NCI-H146 (cell line): Measurements from ENCODE around the gene TLR8.

Source experiments
- DNase-seq: peaks from one replicate; lab custom pipeline; 2025; lab: John Stamatoyannopoulos, UW

TLR8 gene

DNA sequence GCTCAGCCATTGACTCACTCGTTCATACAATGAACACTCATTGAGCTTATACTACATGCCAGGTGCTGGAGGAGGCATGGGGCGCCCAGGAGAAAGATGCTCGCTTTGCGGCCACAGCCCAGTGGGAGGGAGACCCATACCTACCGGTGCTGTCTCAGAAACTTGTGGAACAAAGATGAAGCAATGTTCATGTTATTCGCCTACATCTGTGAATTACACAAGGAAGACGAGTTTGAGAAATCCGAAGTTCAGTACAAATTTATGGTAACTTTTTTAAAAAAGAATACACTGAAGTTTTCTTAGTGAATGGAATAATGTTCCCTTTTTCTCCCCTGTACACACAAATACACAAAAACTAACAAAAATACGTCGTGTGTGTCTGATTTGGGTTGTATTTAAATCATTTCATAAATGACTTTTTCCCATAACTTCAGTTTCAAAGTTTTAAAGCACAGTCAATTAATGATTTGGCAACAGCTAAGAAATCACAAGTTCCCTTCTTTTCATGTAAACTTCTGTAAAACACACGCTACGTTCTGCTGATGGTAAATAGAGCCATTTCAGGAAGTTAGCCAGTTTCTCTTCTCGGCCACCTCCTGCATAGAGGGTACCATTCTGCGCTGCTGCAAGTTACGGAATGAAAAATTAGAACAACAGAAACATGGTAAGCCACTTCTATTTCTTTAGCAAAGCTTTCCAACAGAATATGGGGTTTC, at the start of gene TLR8:
TSS of gene TLR8 (plus strand) at position 575 of the 716 bp plus-strand sequence. CDS start at position 662, 87 bp downstream.
- no peak for DNase-seq

DNA sequence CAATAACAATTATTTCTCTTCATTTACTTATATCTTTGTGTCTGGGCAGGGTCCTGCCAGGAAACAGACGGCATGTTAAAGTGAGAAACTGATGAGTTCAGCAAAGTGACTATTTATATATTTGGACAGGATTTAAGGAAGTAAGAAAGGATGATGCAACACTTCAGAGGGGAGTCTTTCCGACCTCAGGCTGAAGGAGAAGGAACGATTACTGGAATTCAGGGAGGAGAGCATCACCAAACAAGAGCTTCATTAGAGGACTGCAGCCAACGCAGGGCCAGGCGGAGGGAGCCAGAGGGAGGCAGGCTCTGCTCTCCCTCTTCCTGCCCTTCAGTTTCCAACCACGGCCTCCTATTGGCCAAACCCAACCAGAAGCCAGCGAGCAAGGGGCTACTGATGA, 41.1 kb upstream of the TLR8 start:
- DNase-seq, result no peak

DNA sequence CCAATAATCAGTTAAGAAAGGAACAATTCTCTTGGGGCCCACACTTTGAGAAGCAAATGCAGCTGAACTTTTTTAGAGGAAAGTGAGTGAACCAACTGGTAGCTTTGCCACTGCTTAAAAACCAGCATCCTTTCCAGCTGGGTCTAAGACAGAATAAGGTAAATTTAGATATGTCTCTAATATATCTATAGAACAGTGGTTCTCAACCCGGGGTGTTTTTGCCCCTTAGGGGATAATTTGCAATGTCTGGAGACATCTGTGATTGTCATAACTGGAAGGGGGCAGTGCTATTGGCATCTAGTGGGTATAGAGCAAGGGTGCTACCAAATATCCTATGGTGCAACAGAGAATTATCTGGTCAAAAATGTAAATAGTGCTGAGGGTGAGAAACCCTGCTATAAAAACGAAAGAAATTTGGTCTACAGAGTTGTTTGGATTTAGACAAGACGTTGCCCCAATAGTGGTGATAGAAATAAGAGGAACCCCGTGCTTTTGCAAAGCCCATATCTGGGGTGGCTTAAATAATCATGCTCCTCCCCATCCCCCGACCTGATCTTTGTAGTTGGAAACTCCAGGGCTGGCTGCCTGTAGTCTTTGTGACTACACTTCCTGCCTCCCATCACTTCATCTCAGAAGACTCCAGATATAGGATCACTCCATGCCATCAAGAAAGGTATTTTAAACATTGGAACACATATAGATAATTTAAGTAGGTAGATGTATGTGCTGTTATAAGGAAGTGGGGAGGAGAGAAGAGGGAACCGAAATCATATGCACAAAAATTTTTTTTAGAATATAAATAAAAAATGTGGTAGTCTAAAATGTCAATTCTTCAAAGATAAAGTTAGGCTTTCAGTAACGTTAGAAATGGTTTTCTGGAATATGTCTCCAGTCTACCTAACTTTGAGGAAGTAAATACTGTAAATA, 39.7 kb upstream of the TLR8 start, which contains the start of gene TLR7:
TSS of gene TLR7 (plus strand) at position 622 of the 927 bp plus-strand sequence. CDS start 507 bp downstream, outside the sequence.
- no peak for DNase-seq

DNA sequence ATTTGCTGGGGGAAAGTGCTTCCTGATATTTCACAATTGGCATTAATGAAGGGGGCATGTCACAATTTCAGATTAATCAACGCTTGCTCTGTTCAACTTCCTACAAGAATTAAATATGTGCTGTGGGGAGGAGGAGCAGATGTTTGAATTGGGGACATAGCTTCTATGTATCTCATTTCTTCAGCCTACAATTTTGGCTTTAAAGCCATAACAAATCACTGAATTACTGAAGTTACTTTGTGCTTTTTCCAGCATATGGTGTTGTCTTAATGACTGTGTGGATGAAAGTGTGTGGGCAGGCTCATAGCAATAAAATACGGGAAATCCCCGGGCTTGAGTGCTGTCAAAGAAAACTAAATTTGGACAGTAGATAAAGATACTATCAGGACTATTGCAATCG, 38.7 kb upstream of the TLR8 start:
- DNase-seq, result no peak

DNA sequence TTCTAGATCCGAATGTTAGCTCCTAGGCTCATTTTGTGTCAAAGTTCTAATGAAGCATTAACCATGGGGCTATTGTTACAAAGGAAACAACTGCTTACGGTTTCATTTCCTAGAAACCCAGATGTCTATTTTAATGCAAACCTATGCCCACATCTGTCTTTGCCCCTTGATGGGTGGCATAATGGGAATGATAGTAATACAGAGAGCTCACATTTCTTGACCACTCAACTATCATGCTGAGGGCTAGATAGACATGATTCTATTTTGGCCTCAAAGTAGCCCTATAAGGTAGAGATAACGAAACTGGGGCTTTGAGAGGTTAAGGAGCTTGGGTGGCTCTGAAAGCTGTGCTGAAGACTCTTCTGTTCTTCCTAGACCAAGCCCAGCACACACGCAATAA, 37.7 kb upstream of the TLR8 start:
- no peak for DNase-seq

DNA sequence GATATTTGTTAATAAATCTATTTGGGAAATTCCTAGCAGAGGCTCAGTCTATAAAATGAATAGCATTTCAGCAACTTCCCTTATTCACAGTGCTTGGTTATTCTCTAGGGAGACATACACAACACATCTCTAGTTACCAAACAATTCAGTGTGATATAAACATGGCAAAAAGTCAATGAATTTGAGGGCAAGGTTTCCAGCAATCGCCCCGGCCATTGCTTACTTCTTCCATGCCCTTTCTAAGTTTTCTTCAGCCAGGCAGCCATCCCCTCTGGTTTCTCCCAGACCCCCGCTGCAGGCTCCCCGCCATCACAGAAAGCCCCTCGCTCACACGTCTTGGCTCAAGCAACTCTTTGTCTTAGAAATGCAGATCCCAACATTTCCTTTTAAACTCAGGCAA, 35.2 kb upstream of the TLR8 start:
- no peak for DNase-seq

DNA sequence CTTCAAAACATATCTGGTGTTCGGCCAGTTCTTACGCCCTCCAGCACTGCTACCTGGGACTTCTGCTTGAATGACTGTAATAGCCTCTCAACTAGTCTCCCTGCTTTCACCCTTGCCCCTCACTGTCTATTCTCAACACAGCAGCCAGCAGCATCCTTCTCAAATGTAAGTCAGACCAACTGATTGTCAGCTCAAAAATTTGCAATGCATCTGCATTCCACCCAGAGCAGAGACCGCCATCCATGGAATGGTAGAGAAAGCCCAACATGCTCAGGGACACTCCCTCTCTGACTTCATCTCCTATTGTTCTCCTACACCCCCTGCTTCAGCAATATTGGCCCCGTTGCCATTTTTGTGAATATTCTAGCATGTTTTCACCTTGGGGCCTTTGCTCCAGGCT, 33.7 kb upstream of the TLR8 start:
- no peak for DNase-seq

DNA sequence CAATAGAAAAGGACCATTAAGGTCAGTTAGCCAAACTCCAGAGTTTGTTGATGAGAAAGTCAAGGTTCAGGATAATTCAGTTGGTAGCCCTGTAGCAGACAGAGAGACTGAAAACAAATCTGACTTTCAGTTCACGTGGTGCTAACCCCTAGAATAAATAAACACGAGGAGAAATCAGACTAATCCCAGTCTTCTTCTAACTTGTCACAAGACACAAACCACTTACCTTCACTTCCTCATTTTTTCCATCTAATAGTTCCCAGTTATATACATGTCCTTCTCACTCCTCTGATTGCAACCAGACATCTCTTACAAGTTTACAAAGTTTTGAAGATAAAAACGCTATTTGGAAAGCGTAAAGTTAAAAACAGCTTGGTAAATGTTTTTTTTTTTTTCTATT, 31.8 kb upstream of the TLR8 start:
- no peak for DNase-seq

DNA sequence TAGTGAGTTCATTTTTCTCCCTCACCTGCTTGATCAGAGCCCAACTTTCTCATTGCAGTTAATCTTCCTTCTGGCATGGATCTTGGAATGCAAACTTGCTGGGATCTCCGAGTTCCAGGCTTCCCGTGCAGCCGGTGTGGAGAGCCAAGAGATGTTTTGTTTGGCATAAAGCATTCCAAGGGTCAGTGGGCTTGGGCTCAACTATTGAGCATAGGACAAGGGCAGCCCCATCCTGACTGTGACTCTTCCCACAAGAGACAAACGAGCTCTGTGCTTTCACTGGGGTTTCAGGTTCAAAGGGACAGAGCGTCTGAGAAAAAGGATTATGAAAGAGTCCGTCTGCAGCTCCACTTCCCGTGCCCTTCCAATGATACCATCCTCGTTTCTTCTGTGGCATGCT, 29.0 kb upstream of the TLR8 start:
- DNase-seq, result no peak

DNA sequence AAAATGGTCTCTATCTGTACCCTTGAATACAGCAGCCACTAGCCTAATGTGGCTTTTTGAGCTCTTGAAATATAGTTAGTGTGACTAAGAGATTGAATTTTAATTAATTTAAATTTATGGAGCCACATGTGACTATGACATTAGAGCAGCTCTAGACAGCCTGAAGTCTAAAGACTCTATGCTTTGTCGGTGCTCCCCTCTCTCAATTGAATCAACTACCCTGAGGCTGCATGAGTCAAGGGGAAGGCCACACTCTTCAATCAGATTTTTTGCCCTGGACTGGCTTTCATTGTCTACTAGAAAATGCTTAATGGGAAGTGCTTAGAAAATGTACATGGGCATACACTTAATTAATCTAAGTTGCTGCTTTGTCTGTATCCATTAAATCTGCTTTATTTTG, 27.9 kb upstream of the TLR8 start:
- DNase-seq, result no peak

DNA sequence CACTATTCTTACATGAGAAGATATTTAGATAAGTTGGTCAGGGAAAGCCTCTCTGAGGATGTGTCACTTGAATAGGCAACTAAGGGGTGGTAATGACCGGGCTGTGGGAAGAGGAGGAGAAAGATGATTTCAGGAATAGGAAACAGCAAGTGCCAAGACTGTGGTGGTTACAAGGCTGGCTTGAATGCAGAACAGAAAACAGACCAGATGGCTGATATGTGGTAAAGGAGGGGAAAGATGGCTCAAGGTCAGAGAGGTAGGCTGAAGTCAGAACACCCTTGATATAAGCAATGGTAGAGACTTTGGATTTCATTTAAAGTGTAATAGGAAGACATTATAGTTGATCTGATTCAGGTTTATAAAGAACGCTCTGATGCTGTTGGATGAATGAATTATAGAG, 24.5 kb upstream of the TLR8 start:
- DNase-seq, result no peak

DNA sequence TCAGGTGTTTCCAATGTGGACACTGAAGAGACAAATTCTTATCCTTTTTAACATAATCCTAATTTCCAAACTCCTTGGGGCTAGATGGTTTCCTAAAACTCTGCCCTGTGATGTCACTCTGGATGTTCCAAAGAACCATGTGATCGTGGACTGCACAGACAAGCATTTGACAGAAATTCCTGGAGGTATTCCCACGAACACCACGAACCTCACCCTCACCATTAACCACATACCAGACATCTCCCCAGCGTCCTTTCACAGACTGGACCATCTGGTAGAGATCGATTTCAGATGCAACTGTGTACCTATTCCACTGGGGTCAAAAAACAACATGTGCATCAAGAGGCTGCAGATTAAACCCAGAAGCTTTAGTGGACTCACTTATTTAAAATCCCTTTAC, 20.9 kb upstream of the TLR8 start:
- DNase-seq, result no peak

DNA sequence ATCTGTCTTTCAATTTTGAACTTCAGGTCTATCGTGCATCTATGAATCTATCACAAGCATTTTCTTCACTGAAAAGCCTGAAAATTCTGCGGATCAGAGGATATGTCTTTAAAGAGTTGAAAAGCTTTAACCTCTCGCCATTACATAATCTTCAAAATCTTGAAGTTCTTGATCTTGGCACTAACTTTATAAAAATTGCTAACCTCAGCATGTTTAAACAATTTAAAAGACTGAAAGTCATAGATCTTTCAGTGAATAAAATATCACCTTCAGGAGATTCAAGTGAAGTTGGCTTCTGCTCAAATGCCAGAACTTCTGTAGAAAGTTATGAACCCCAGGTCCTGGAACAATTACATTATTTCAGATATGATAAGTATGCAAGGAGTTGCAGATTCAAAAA, 19.9 kb upstream of the TLR8 start:
- DNase-seq, result no peak

DNA sequence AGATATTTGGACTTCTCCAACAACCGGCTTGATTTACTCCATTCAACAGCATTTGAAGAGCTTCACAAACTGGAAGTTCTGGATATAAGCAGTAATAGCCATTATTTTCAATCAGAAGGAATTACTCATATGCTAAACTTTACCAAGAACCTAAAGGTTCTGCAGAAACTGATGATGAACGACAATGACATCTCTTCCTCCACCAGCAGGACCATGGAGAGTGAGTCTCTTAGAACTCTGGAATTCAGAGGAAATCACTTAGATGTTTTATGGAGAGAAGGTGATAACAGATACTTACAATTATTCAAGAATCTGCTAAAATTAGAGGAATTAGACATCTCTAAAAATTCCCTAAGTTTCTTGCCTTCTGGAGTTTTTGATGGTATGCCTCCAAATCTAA, 19.3 kb upstream of the TLR8 start:
- no peak for DNase-seq

DNA sequence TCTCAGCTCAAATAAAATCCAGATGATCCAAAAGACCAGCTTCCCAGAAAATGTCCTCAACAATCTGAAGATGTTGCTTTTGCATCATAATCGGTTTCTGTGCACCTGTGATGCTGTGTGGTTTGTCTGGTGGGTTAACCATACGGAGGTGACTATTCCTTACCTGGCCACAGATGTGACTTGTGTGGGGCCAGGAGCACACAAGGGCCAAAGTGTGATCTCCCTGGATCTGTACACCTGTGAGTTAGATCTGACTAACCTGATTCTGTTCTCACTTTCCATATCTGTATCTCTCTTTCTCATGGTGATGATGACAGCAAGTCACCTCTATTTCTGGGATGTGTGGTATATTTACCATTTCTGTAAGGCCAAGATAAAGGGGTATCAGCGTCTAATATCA, 18.7 kb upstream of the TLR8 start:
- DNase-seq, result no peak

DNA sequence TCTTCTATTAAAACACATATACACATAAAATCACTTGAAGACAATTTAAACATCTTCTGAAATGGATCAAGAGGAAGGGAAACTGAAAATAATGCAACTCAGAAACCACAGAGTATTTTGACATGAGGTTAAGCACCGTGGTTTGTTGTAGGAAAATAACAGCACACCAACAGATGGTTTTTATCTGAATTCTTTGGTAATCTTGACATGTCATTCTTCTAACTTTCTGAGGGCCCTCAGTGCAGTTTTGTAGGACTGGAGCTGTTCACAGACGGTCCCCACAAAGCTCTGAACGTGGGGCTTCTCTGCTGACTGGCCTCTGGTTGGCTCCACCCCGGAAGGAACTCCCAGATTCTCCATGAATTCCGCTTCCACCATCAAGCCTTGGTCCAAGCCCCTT, 16.0 kb upstream of the TLR8 start:
- no peak for DNase-seq

DNA sequence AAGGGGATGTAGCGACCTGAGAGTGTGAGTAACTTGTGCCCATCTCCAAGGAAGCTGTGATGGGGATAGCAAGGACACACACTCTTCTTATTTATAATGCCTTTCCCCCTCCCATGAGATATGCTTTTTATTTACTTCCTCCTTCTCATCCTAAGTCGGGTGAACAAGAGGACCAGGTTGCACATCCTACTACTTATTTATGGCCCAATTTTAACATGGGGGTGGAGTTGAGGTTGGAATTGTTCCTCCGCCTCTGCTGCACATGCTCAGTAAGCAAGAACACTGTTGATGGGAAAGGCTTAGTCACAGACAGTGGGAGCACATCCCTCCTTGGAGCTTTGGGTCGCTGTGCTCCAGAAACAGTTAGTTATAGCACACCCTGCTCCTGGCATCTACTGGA, 15.2 kb upstream of the TLR8 start:
- DNase-seq, result no peak

DNA sequence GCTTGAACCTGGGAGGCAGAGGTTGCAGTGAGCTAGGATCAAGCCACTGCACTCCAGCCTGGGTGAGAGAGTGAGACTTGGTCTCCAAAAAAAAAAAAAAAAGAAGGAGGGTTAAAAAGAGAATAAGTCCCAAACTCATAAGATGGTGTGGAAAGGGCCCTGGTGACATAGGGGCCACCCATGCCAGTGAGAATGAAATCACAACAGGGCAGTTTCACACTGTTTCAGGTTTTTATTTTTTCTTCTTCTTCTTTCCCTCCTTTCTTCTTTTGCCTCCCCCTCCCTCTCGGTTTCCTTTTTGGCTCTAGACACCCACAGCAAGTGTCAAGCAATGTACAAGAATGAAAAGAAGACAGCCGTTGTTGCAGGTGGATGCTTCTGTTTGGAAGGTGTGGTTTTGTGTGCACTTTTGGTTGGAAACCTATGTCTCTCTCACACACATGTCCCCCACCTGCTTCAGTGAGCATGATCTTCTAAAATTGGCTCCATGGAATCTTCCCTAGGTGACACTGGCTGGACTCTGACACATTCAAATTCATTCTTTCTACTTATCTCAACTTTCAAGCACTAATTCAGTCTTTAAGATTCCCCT, 14.4 kb upstream of the TLR8 start:
- no peak for DNase-seq

DNA sequence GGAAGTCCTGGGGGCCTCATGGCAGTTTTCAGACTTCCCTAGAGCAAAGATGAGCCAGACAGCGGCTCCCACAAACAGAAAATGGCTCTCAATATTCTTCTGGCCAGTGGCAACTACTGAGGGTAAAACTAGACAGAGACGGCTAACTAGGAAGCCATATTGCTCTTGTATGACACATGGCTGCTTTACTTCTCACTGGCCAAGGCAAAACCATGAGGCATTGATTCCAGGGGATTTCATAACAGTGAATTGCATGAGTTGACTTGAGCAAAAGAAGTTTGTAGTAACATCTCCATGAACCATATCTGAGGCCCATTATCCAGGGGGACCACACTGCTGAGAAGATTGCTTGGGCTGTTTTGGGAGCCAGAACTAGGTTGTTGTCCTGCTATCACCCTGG, 13.7 kb upstream of the TLR8 start:
- no peak for DNase-seq

DNA sequence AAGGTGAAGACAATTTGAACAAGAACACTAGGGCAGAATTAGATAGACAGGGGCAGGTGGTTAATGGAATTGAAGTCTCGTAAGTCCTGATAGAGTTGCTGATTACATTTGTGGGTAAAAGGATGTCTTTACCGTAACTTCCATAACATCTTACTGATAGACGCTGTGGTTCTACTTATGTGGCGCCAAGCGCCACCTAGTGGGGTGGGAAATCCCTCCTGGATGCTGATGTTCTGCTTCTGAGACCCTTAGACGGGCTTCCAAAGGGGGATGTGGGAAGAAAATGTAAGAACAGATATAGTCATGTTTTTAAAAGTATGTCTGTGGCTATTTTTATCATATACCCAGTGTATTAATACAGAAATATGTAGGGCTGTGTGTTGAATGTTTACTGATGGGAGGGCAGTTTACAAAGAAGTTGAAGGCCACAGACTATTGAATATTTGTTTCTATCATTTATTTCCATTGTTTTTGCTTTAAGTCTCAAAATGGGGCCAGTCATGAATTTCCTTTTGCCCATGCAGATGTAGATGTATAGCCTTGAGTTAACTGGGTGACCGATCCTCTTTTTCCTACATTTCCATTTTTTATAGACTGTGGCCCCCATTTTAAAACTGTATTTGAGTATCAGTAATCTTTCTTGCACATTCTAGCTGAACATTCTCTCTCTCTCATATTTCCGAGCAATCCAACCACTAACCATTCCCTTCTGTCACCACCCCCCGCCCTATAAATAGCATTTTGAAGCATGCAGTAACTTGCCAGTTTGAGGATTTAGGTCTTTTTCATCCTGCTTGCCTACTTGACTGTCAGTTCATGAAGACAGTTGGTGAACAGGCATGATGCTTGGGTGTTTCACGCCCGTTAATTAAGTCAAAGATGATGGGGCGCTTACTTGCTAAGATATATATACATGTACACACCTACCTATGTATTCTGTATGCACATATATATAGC, 12.1 kb upstream of the TLR8 start:
- DNase-seq, result peak; percentile 64

DNA sequence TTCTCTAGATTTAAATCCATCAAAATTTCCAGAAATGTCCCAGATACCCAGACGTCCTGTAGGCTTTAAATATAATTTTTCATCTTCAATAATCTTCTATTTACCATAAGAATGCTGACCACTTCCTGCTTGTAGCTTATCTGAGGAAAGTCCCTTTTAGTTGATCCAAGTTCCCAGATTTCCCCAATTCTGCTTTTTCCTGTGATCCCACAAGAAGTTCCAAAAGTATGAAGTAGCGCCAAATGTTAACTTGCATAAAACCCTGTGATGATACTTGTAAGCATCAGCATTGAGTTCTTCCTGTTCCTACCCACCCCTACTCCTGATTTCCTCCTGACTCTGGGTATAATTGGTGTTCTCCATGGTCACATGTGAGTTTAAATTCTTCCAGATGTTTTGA, 10.6 kb upstream of the TLR8 start:
- DNase-seq, result no peak

DNA sequence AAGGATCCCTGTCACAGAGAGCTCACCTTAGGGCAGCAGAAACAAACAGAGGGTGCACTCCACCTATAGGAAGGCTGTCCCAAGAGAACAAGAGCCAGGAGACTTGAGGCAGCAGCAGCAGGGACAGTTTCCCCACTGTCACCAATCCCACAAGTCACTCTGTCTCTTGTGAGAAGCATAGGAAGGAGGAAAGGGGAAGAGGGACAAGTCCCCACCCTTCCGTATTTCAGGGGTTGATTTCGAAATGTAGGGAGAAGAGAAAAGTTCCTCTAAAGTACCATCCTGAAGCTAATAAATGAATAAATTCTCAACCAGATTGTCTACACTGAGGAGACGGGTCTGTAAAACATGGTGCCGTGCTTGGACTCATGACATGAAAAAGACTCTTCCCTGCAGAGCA, 9.5 kb upstream of the TLR8 start:
- DNase-seq, result no peak
